Effector CD4-positive, alpha-beta T cell (primary cell): ENCODE results near the gene TCL1A.
"Not testable (repeated sequence)": the region's sequence is repeated elsewhere in the genome, so short reads cannot be mapped to it uniquely, and the experiment has no call there.

Experiments used
- DNase-seq: peaks from one replicate; pipeline ENCODE4 v3.0.0-alpha.2; 2020

The TCL1A gene

DNA sequence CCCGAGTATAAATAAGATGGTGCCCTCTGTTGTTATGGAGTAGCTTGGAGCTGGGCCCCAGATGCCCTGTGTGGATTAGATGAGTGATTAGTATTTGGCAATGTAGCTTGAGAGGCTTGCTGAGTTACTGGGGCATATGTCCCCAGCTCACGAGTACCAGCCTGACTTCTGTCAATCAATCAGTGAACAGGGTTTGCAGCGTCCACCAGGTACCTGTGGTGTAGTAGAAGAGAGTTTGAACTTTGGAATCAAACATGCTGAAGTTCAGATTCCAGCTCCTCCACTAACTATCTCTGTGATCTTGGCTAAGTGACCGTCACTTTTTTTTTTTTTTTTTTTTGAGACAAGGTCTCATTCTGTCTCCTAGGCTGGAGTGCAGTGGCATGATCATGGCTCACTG, 39.3 kb downstream of the TCL1A start:
- DNase-seq: no peak

DNA sequence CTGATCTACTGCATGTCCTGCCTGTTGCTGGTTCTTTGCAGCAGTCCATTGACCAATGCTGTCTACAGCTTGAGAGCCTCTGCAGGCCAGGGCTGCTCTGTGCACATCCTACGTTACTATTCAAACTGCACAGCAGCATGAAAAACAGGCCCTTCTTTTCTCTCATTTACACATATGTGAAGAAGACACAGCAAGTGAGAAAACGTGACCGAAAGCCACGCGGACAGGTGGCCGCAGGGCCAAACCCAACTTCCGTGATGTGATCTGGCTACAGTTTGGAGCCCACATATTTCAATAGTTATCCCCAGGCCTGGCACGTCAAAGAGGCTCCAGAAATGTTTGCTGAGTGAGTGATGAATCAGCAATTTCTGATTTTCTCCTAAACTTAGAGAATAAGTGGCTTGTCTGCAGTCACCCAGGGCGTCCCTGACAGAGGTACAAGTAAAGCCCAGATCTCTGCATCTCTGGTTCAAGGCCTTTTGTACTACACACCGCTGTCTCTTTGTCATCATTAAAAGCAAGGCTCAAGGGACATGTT, 45.6 kb downstream of the TCL1A start:
- no peak for DNase-seq

DNA sequence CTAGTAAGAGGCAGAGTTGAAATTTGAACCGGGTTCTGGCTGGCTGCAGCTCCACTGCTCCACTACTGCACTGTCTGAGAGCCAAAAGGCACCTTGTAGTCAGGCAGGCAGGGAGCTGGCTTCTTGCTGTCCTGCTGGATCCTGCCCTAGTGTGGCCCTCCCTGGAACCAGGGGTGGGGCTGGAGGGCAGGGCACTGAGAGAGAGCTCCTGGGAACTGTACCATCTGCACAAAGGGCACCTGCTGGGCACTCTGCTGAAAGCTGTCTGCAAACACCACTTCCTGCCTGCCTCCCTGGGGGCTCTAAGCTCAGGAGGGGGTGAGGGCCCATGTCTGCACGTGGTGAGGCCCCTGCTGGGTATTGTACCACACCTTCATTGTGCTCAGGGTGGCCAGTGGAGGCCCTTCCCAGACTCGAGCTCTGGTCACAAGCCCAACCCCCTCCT, 46.7 kb downstream of the TCL1A start:
- no peak for DNase-seq

GRCh38 chr14:95666450-95666849, 47.5 kb downstream of the TCL1A start:
- no peak for DNase-seq

- not testable (repeated sequence) for DNase-seq
These were observed 48.4 kb downstream of the TCL1A start for GRCh38 chr14:95665530-95665929.

- DNase-seq: no peak
These were observed 49.4 kb downstream of the TCL1A start for GRCh38 chr14:95664546-95664945.

GRCh38 chr14:95664066-95664465, 49.9 kb downstream of the TCL1A start:
- no peak for DNase-seq

DNA sequence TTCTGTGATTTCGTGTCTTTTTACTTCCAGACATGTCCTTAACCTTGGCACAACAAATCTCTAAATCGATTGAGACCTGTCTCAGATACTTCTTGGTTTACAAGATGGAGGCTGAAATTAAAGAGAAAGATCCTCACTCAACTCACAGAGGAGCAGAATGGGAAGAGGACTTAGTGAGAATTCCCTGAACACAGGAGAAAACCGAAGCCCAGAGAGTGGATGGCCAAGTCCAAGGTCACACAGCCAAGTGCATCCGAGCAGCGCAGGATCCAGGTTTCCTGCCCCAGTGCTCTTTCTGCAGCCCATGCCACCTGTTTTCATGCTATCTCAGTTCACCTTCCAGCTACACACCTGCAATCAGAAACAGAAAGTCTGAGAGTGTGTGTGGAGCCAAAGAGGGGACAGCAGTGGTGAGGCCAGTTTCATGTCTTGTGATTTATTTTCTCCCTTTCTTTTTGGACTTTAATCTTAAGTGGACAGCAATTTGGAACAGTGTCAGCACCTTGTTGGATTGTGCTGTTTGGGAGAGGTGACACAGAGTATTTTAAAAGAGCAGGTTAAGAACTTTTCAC, 50.6 kb downstream of the TCL1A start:
- no peak for DNase-seq

- DNase-seq: no peak
These were observed 51.3 kb downstream of the TCL1A start for GRCh38 chr14:95662376-95663186.

DNA sequence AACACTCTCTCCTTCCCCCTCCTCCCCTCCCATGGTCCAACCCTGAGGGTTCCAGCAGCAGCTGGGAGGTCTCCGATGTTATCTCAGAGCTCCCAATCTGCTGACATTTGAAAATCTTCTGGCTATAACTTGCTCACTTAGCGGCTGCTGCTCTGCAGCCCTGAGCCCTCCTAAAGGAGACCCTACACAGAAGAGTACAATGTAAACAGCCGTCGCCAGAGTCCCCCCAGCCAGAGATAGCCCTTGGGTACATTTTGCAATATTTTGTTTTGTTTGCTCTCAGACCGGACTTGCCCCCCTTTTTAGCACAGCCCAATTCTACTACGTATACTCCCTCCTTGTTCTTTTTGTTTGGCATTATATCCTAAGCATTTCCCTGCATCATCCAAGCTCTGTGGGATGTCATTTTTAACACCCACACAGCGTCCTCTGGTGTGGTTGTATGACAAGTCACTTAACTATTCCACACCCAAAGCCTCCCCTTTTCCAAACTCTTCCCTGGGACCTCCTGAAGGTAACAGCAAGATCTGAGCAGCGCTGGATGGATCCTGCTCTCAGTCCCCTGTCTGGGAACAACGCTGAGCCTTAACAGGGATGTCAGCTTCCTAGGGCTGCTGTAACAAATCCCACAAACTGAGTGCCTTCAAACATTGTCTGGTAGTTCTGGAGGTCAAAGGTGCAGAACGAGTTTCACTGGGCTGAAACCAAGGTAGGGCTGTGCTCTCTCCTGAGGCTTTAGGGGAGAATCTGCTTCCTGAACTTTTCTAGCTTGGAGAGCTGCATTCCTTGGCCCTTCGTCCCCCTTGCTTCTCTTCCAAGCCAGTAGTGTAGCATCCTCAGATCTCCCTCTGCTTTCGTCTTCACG, 53.0 kb downstream of the TCL1A start:
- DNase-seq: no peak

DNA sequence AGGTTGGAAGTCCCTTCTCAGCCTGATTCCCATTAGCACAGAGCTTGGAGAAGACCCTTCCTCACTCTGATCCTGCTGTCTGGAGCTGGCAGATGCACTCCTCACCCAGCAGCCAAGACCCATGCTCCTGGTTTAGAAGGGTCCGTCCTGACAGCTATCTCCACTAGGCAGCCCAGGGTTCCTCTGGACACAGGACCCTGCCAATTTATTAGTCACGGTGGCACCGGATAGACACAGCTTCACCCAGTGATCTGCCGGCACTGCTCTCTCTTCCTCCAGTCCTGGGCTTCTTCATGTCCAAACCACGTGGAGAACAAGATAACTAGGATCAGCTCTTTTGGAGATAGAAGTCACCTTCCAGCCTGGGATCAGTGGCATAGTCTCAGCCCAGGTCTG, 53.9 kb downstream of the TCL1A start:
- DNase-seq: no peak
